H9 (cell line): ENCODE data around the gene CHMP3. TPM values are rescaled to one million over a fixed set of nuclear protein-coding genes. Genes with fewer than 3 reads are reported as not detected.

Source experiments
- DNase-seq: peaks from one replicate; pipeline ENCODE4 v3.0.0-alpha.2; 2017
- H2AFZ ChIP-seq: one replicate; pipeline ENCODE4 v1.6.1; 2013; ENCODE audit warnings: mild to moderate bottlenecking, low read length, control low read depth, moderate library complexity
- H2AK5ac ChIP-seq: 2 replicates; pipeline ENCODE4 v1.6.1; 2013; ENCODE audit warnings: low read length, control low read depth, mixed read lengths; ENCODE audit not compliant: insufficient read length
- H2BK120ac ChIP-seq: one replicate; pipeline ENCODE4 v1.6.1; 2013; ENCODE audit warnings: low read depth, mild to moderate bottlenecking, low read length, control low read depth, inconsistent platforms; ENCODE audit not compliant: poor library complexity, severe bottlenecking
- H2BK12ac ChIP-seq: 2 replicates; pipeline ENCODE4 v1.6.1; 2013; ENCODE audit warnings: low read length, control low read depth, mixed read lengths, low read depth; ENCODE audit not compliant: insufficient read length
- H2BK15ac ChIP-seq: 2 replicates; pipeline ENCODE4 v1.6.1; 2013; ENCODE audit warnings: low read depth, low read length, control low read depth
- H2BK20ac ChIP-seq: one replicate; pipeline ENCODE4 v1.6.1; 2013; ENCODE audit warnings: low read depth, mild to moderate bottlenecking, low read length, control low read depth, inconsistent platforms; ENCODE audit not compliant: poor library complexity, severe bottlenecking
- H2BK5ac ChIP-seq: 2 replicates; pipeline ENCODE4 v1.6.1; 2013; ENCODE audit warnings: low read length, control low read depth, mixed read lengths; ENCODE audit not compliant: insufficient read length
- H3K14ac ChIP-seq: 2 replicates; pipeline ENCODE4 v1.6.1; 2013; ENCODE audit warnings: low read length, control low read depth; ENCODE audit not compliant: insufficient read depth
- H3K18ac ChIP-seq: 2 replicates; pipeline ENCODE4 v1.6.1; 2013; ENCODE audit warnings: low read depth, mild to moderate bottlenecking, mixed read lengths, low read length, control low read depth; ENCODE audit not compliant: insufficient read length
- H3K23ac ChIP-seq: 2 replicates; pipeline ENCODE4 v1.6.1; 2013; ENCODE audit warnings: low read length, control low read depth, mixed read lengths, low read depth; ENCODE audit not compliant: insufficient read length
- H3K23me2 ChIP-seq: 2 replicates; pipeline ENCODE4 v1.6.1; 2013; ENCODE audit warnings: low read depth, mild to moderate bottlenecking, mixed read lengths, low read length, control low read depth; ENCODE audit not compliant: insufficient read length, poor library complexity, severe bottlenecking
- H3K27ac ChIP-seq: 2 replicates; pipeline ENCODE4 v1.5.1; 2013; ENCODE audit warnings: low read length, control low read depth, mixed read lengths, low read depth; ENCODE audit not compliant: insufficient read length
- H3K27me3 ChIP-seq: 2 replicates; pipeline ENCODE4 v1.6.1; 2013; ENCODE audit warnings: low read length, control low read depth, inconsistent platforms; ENCODE audit not compliant: insufficient read depth
- H3K4ac ChIP-seq: 2 replicates; pipeline ENCODE4 v1.6.1; 2013; ENCODE audit warnings: low read depth, mild to moderate bottlenecking, control low read depth, inconsistent platforms, low read length, moderate library complexity
- H3K4me1 ChIP-seq: 2 replicates; pipeline ENCODE4 v1.6.1; 2013; ENCODE audit warnings: low read length, control low read depth, inconsistent platforms; ENCODE audit not compliant: insufficient read depth
- H3K4me2 ChIP-seq: 2 replicates; pipeline ENCODE4 v1.6.1; 2013; ENCODE audit warnings: low read length, control low read depth, mixed read lengths; ENCODE audit not compliant: insufficient read length, insufficient read depth
- H3K56ac ChIP-seq: 2 replicates; pipeline ENCODE4 v1.6.1; 2013; ENCODE audit warnings: low read depth, mild to moderate bottlenecking, mixed read lengths, low read length, control low read depth; ENCODE audit not compliant: insufficient read length
- H3K79me1 ChIP-seq: 2 replicates; pipeline ENCODE4 v1.6.1; 2013; ENCODE audit warnings: low read depth, mild to moderate bottlenecking, moderate library complexity, low read length, control low read depth, inconsistent platforms; ENCODE audit not compliant: insufficient read depth, poor library complexity, severe bottlenecking
- H3K79me2 ChIP-seq: 2 replicates; pipeline ENCODE4 v1.6.1; 2013; ENCODE audit warnings: low read length, control low read depth, inconsistent platforms; ENCODE audit not compliant: insufficient read depth
- H3K9ac ChIP-seq: 2 replicates; pipeline ENCODE4 v1.6.1; 2013; ENCODE audit warnings: low read length, control low read depth, mixed read lengths; ENCODE audit not compliant: insufficient read length; ENCODE audit errors: extremely low read depth
- H3K9me3 ChIP-seq: one replicate; pipeline ENCODE4 v1.6.1; 2013; ENCODE audit warnings: low read depth, low read length, inconsistent platforms; ENCODE audit not compliant: control insufficient read depth
- H3T11ph ChIP-seq: one replicate; pipeline ENCODE4 v1.6.1; 2013; ENCODE audit warnings: mild to moderate bottlenecking, low read length, control low read depth, inconsistent platforms
- H4K20me1 ChIP-seq: one replicate; pipeline ENCODE4 v1.6.1; 2013; ENCODE audit not compliant: control insufficient read depth, insufficient read length, insufficient read depth
- H4K5ac ChIP-seq: 2 replicates; pipeline ENCODE4 v1.6.1; 2013; ENCODE audit warnings: low read depth, mild to moderate bottlenecking, mixed read lengths, low read length, control low read depth; ENCODE audit not compliant: insufficient read length
- H4K8ac ChIP-seq: replicated peaks from 2 replicates; pipeline ENCODE4 v1.6.1; 2013; ENCODE audit warnings: low read length, control low read depth, mixed read lengths, low read depth; ENCODE audit not compliant: insufficient read length
- H4K91ac ChIP-seq: 2 replicates; pipeline ENCODE4 v1.6.1; 2013; ENCODE audit warnings: low read depth, mild to moderate bottlenecking, moderate library complexity, mixed read lengths, low read length, control low read depth; ENCODE audit not compliant: insufficient read length
- H3K27ac Mint-ChIP-seq, 3 experiments: 2 replicates in 2 of 3; 3 replicates in 1 of 3; pipeline ENCODE4 v1.8.0; 2020 to 2021; ENCODE audit warnings: mixed read lengths in 3 of 3, mild to moderate bottlenecking in 1 of 3, moderate library complexity in 1 of 3
- H3K27me3 Mint-ChIP-seq: 2 replicates; pipeline ENCODE4 v1.8.0; 2021; ENCODE audit warnings: low read depth, mild to moderate bottlenecking, moderate library complexity, mixed read lengths
- H3K36me3 Mint-ChIP-seq, 3 experiments: 2 replicates in 2 of 3; 3 replicates in 1 of 3; pipeline ENCODE4 v1.8.0; 2020 to 2021; ENCODE audit warnings: low read depth in 3 of 3, mixed read lengths in 3 of 3; ENCODE audit not compliant: insufficient read depth in 1 of 3
- H3K4me1 Mint-ChIP-seq, 2 experiments: 2 replicates each; pipeline ENCODE4 v1.8.0; 2020; ENCODE audit warnings: mixed read lengths in 2 of 2
- H3K4me3 Mint-ChIP-seq, 2 experiments: 2 replicates in 1 of 2; 3 replicates in 1 of 2; pipeline ENCODE4 v1.8.0; 2020 to 2021; ENCODE audit warnings: mild to moderate bottlenecking in 2 of 2, mixed read lengths in 2 of 2, moderate library complexity in 1 of 2
- H3K9me3 Mint-ChIP-seq, 2 experiments: 2 replicates in 1 of 2; 3 replicates in 1 of 2; pipeline ENCODE4 v1.8.0; 2020; ENCODE audit warnings: mild to moderate bottlenecking in 2 of 2, mixed read lengths in 2 of 2, moderate library complexity in 1 of 2
- CTCF ChIP-seq: fragments of 200-600 bp; sonication (generic); conservative IDR thresholded peaks from 3 replicates; pipeline ENCODE4 v1.8.0; 2021; ENCODE audit warnings: antibody characterized with exemption, mild to moderate bottlenecking
- WGBS: extraction: QIAGEN DNeasy Blood & Tissue Kit; methylation state at CpG from one replicate; pipeline ENCODE4 v1.1.7; 2013; ENCODE audit warnings: missing lambda C conversion rate, low lambda C conversion rate, mixed read lengths; ENCODE audit not compliant: insufficient read length; ENCODE audit errors: extremely low coverage; 5-methylcytosine and 5-hydroxymethylcytosine counted together
- total RNA-seq: library from RNA; stranded (reverse); gene quantifications from 2 replicates; pipeline ENCODE4 v1.2.1, GENCODE V29; 2021

CHMP3 gene
- total RNA-seq, 1 experiment from 2014 or later: 28.8 TPM

GRCh38 chr2:86543335-86543734, 19.9 kb downstream of the CHMP3 start:
- no peak overlapping the region for H4K8ac ChIP-seq
- no peak overlapping the region for H3K4me2 ChIP-seq
- Mint-ChIP-seq H3K9me3 (peaks cover 43 to 45% of the 10 kb centered on the region in 2 experiments), H3K27ac (no peak overlapping the region), H3K4me3 (no peak overlapping the region), H3K27me3 (peaks cover 4% of the 10 kb centered on the region; the same call in 1 of the 2 replicates), H3K4me1 (peaks cover 0 to 2% of the 10 kb centered on the region in 2 experiments; a peak in 1 of 4 replicates), H3K36me3 (peaks cover 54 to 58% (median 55%) of the 10 kb centered on the region in 3 experiments)
- H3K4me1 ChIP-seq: no peaks in the 10 kb centered on the region
- no peak overlapping the region for H3T11ph ChIP-seq
- no peak overlapping the region for H2AK5ac ChIP-seq
- no peak overlapping the region for H2BK120ac ChIP-seq
- H3K79me2 ChIP-seq: no peaks in the 10 kb centered on the region
- no peaks in the 10 kb centered on the region for H3K27me3 ChIP-seq
- H3K23ac ChIP-seq: no peak overlapping the region
- H2BK5ac ChIP-seq: no peak overlapping the region
- H3K56ac ChIP-seq: no peak overlapping the region
- no peak overlapping the region for H4K5ac ChIP-seq
- H3K27ac ChIP-seq: no peak overlapping the region
- DNase-seq: no peak
- 100% methylated on average over 2 of the region's 2 CpGs for WGBS
- no peak overlapping the region for H2AFZ ChIP-seq
- H3K9ac ChIP-seq: no peak overlapping the region
- no peak overlapping the region for H2BK20ac ChIP-seq
- H3K9me3 ChIP-seq: peaks cover 26% of the 10 kb centered on the region
- no peak for TF ChIP-seq CTCF
- no peak overlapping the region for H3K14ac ChIP-seq
- no peak overlapping the region for H2BK12ac ChIP-seq
- no peak overlapping the region for H3K18ac ChIP-seq
- no peak overlapping the region for H4K91ac ChIP-seq
- H4K20me1 ChIP-seq: no peaks in the 10 kb centered on the region
- no peak overlapping the region for H2BK15ac ChIP-seq
- H3K4ac ChIP-seq: no peak overlapping the region
- H3K23me2 ChIP-seq: no peaks in the 10 kb centered on the region
- H3K79me1 ChIP-seq: no peaks in the 10 kb centered on the region
